HCT116 (cell line): Measurements from ENCODE around the gene MEIS1. TPM values are rescaled to one million over a fixed set of nuclear protein-coding genes. Genes with fewer than 3 reads are reported as not detected.

ENCODE experiments used
- ATAC-seq: fragments of 200-7000 bp; cut with Tn5 transposase; 2 replicates; pipeline ENCODE4 v1.9.1; 2020; ENCODE audit warnings: mild to moderate bottlenecking, moderate library complexity
- BruUV-seq: library from RNA; stranded (reverse); fragments of 400-500 nt; replicated peaks from 2 replicates; lab custom pipeline; 2021; lab: Mats Ljungman, UMichigan
- CTCF ChIA-PET: fragments of 300-600 bp; sonication (Branson Sonifier 250); formaldehyde crosslinking; loops from one replicate; lab custom pipeline; 2021; ENCODE audit warnings: antibody characterized with exemption; lab: Charles Lee
- POLR2A ChIA-PET: fragments of 300-600, 350-600 bp; sonication (Branson Sonifier 250); formaldehyde crosslinking; loops from one replicate; lab custom pipeline; 2021; ENCODE audit warnings: antibody characterized with exemption; lab: Charles Lee
- RAD21 ChIA-PET, 2 experiments: fragments of 300-600 bp; sonication (Branson Sonifier 250); formaldehyde crosslinking; loops; one replicate each; lab custom pipeline; 2023; ENCODE audit warnings: low total read pairs in 2 of 2; ENCODE audit not compliant: uncharacterized antibody in 2 of 2, unreplicated experiment in 2 of 2, low non-redundant PET in 1 of 2; lab: Charles Lee
- DNase-seq: peaks from one replicate; pipeline ENCODE4 v3.0.0-alpha.2; 2010; ENCODE audit warnings: low read depth, low spot score
- H2AFZ ChIP-seq: fragments of 200-600 bp; shearing (Covaris generic), sonication (generic); 2 replicates; pipeline ENCODE4 v1.6.1; 2017; ENCODE audit warnings: low read depth, mixed run types, mixed read lengths, antibody characterized with exemption, low read length; ENCODE audit not compliant: poor library complexity, severe bottlenecking
- H3K27ac ChIP-seq: 2 replicates; pipeline ENCODE4 v1.5.1; 2012; ENCODE audit warnings: low read depth, low read length
- H3K27me3 ChIP-seq: fragments of 200-600 bp; sonication (generic); 2 replicates; pipeline ENCODE4 v1.6.1; 2016; ENCODE audit warnings: mixed run types, low read length, mixed read lengths; ENCODE audit not compliant: insufficient read depth
- H3K36me3 ChIP-seq, 2 experiments: fragments of 200-500 bp in 1 of 2; fragments of 200-600 bp in 1 of 2; sonication (Bioruptor generic) in 1 of 2; sonication (generic) in 1 of 2; 2 replicates each; pipeline versions ENCODE4 v1.5.1 to v1.6.1; 2014 to 2016; ENCODE audit warnings: low read length in 2 of 2, inconsistent platforms in 1 of 2, mixed read lengths in 1 of 2, mixed run types in 1 of 2; ENCODE audit not compliant: insufficient read depth in 2 of 2, control insufficient read depth in 1 of 2
- H3K4me1 ChIP-seq, 2 experiments: fragments of 200-600 bp in 1 of 2; sonication (generic) in 1 of 2; 2 replicates each; pipeline versions ENCODE4 v1.5.1 to v1.6.1; 2012 to 2017; ENCODE audit warnings: low read length in 2 of 2, inconsistent platforms in 1 of 2, mild to moderate bottlenecking in 1 of 2, mixed read lengths in 1 of 2, mixed run types in 1 of 2, moderate library complexity in 1 of 2; ENCODE audit not compliant: insufficient read depth in 2 of 2, control insufficient read depth in 1 of 2
- H3K4me2 ChIP-seq: fragments of 200-600 bp; sonication (generic); 2 replicates; pipeline ENCODE4 v1.6.1; 2017; ENCODE audit warnings: mixed run types, low read length, mixed read lengths
- H3K4me3 ChIP-seq, 2 experiments: fragments of 200-600 bp in 1 of 2; sonication (generic) in 1 of 2; replicated peaks in 1 of 2; 2 replicates each; pipeline ENCODE4 v1.5.1; 2011 to 2016; ENCODE audit warnings: low read length in 2 of 2, control low read depth in 1 of 2, low read depth in 1 of 2, mild to moderate bottlenecking in 1 of 2, mixed read lengths in 1 of 2, mixed run types in 1 of 2
- H3K79me2 ChIP-seq: fragments of 200-600 bp; sonication (generic); 2 replicates; pipeline ENCODE4 v1.6.1; 2017; ENCODE audit warnings: mild to moderate bottlenecking, mixed run types, low read length, moderate library complexity, mixed read lengths; ENCODE audit not compliant: insufficient read depth
- H3K9ac ChIP-seq: fragments of 200-600 bp; sonication (generic); 2 replicates; pipeline ENCODE4 v1.6.1; 2016; ENCODE audit warnings: low read length, mixed read lengths
- H3K9me2 ChIP-seq: fragments of 200-600 bp; sonication (generic), shearing (Covaris generic); 2 replicates; pipeline ENCODE4 v1.6.1; 2017; ENCODE audit warnings: mixed run types, mild to moderate bottlenecking, moderate library complexity; ENCODE audit not compliant: insufficient read depth
- H3K9me3 ChIP-seq, 2 experiments: fragments of 200-500 bp in 1 of 2; fragments of 200-600 bp in 1 of 2; sonication (Bioruptor generic) in 1 of 2; sonication (generic) in 1 of 2; 2 replicates each; pipeline ENCODE4 v1.6.1; 2014 to 2017; ENCODE audit warnings: low read length in 2 of 2, mixed read lengths in 2 of 2, inconsistent platforms in 1 of 2, low read depth in 1 of 2, mild to moderate bottlenecking in 1 of 2, mixed run types in 1 of 2, moderate library complexity in 1 of 2; ENCODE audit not compliant: control insufficient read depth in 1 of 2, insufficient read depth in 1 of 2
- H4K20me1 ChIP-seq: fragments of 200-600 bp; sonication (generic), shearing (Covaris generic); 2 replicates; pipeline ENCODE4 v1.6.1; 2017; ENCODE audit warnings: mixed run types, mild to moderate bottlenecking, moderate library complexity; ENCODE audit not compliant: insufficient read depth
- CBX3 ChIP-seq: IDR thresholded peaks from 2 replicates; pipeline ENCODE4 v1.6.1; 2012; ENCODE audit warnings: low read depth
- JUND ChIP-seq: IDR thresholded peaks from 2 replicates; pipeline ENCODE4 v1.6.1; 2012
- YY1 ChIP-seq: IDR thresholded peaks from 2 replicates; pipeline ENCODE4 v1.6.1; 2011; ENCODE audit warnings: low read length, low read depth, moderate library complexity, mild to moderate bottlenecking; ENCODE audit not compliant: insufficient replicate concordance; ENCODE audit errors: extremely low read depth
- intact Hi-C: fragments of 100-400 bp; cut with micrococcal nuclease; formaldehyde crosslinking; loops from 2 replicates; pipeline ENCODE4 v1.10.0; 2022
- total RNA-seq: library from RNA; stranded (reverse); gene quantifications from one replicate; pipeline ENCODE4 v1.2.1, GENCODE V29; 2021; ENCODE audit not compliant: unreplicated experiment
- TF ChIP-seq, protein P1 (sequence below), 3 experiments: fragments of 200-600 bp in 1 of 3; sonication (generic) in 1 of 3; IDR thresholded peaks in 2 of 3; conservative IDR thresholded peaks in 1 of 3; 2 replicates each; pipeline ENCODE4 v1.5.1; 2012 to 2017; ENCODE audit warnings: low read depth in 2 of 3, low read length in 2 of 3, antibody characterized with exemption in 1 of 3, borderline replicate concordance in 1 of 3, control low read depth in 1 of 3, mild to moderate bottlenecking in 1 of 3, mixed read lengths in 1 of 3, mixed run types in 1 of 3, moderate library complexity in 1 of 3; ENCODE audit not compliant: insufficient read depth in 1 of 3
- TF ChIP-seq, protein P2 (sequence below): IDR thresholded peaks from 2 replicates; pipeline ENCODE4 v1.6.1; 2012

The MEIS1 gene
- total RNA-seq, 1 experiment from 2014 or later = 0.32 TPM

- no peaks in the 10 kb centered on the region for H3K9me2 ChIP-seq
- ATAC-seq (no peak), DNase-seq (no peak)
- ChIA-PET POLR2A (no interaction called here), CTCF (no interaction called here), RAD21 (no interaction called here)
- H3K27ac ChIP-seq = no peak overlapping the region
- H3K9ac ChIP-seq = no peak overlapping the region
- no peaks in the 10 kb centered on the region for H4K20me1 ChIP-seq
- H3K4me1 ChIP-seq = no peaks in the 10 kb centered on the region
- H3K9me3 ChIP-seq = no peaks in the 10 kb centered on the region; a peak in 1 of 4 replicates
- intact Hi-C loops = no loop called here
- no peak overlapping the region for H3K4me3 ChIP-seq
- TF ChIP-seq CBX3 (no peak), JUND (no peak), YY1 (no peak)
- TF ChIP-seq, protein P1, sequence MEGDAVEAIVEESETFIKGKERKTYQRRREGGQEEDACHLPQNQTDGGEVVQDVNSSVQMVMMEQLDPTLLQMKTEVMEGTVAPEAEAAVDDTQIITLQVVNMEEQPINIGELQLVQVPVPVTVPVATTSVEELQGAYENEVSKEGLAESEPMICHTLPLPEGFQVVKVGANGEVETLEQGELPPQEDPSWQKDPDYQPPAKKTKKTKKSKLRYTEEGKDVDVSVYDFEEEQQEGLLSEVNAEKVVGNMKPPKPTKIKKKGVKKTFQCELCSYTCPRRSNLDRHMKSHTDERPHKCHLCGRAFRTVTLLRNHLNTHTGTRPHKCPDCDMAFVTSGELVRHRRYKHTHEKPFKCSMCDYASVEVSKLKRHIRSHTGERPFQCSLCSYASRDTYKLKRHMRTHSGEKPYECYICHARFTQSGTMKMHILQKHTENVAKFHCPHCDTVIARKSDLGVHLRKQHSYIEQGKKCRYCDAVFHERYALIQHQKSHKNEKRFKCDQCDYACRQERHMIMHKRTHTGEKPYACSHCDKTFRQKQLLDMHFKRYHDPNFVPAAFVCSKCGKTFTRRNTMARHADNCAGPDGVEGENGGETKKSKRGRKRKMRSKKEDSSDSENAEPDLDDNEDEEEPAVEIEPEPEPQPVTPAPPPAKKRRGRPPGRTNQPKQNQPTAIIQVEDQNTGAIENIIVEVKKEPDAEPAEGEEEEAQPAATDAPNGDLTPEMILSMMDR (IDR thresholded peaks at IDR 0.05 in 2 of 3, conservative IDR thresholded peaks at IDR 0.05 in 1 of 3; ENCODE audit: borderline replicate concordance in 1 of 3, insufficient read depth in 1 of 3, low read depth in 2 of 3, low read length in 2 of 3) = no peak
- TF ChIP-seq, protein P2, sequence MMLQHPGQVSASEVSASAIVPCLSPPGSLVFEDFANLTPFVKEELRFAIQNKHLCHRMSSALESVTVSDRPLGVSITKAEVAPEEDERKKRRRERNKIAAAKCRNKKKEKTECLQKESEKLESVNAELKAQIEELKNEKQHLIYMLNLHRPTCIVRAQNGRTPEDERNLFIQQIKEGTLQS = no peak
- H3K4me2 ChIP-seq = no peak overlapping the region
- no peak overlapping the region for H2AFZ ChIP-seq
- no peaks in the 10 kb centered on the region for H3K36me3 ChIP-seq
- no peaks in the 10 kb centered on the region for H3K79me2 ChIP-seq
- no TSS peak for BruUV-seq
- H3K27me3 ChIP-seq = no peaks in the 10 kb centered on the region
Measured at GRCh38 chr2:66577321-66578053, 142.6 kb downstream of the MEIS1 start.
